HEK293 (cell line): ENCODE measurements around the gene TSC22D1.
"Not testable (repeated sequence)": the region's sequence is repeated elsewhere in the genome, so short reads cannot be mapped to it uniquely, and the experiment has no call there.

Source experiments
- CTCF ChIA-PET: fragments of 350-600 bp; formaldehyde crosslinking; extraction: SDS; loops from one replicate; lab custom pipeline; 2021; ENCODE audit warnings: antibody characterized with exemption; lab: Yijun Ruan, JAX
- POLR2A ChIA-PET: fragments of 300-600 bp; formaldehyde crosslinking; extraction: SDS; loops from one replicate; lab custom pipeline; 2020; ENCODE audit warnings: antibody characterized with exemption, inconsistent platforms; lab: Yijun Ruan, JAX
- H3K27ac ChIP-seq: fragments of 200-500 bp; sonication (Bioruptor generic); 2 replicates; pipeline ENCODE4 v1.5.1; 2014; ENCODE audit warnings: low read depth, low read length, control low read depth, inconsistent platforms; ENCODE audit errors: extremely low read depth
- H3K36me3 ChIP-seq, 2 experiments: fragments of 200-500 bp in 1 of 2; sonication (Bioruptor generic) in 1 of 2; 1 replicate in 1 of 2; 2 replicates in 1 of 2; pipeline ENCODE4 v1.5.1; 2014 to 2017; ENCODE audit warnings: inconsistent platforms in 2 of 2, low read length in 2 of 2; ENCODE audit not compliant: control insufficient read depth in 2 of 2, insufficient read depth in 1 of 2
- H3K4me1 ChIP-seq: fragments of 200-500 bp; sonication (Bioruptor generic); 2 replicates; pipeline ENCODE4 v1.5.1; 2014; ENCODE audit warnings: mild to moderate bottlenecking, low read length, inconsistent platforms; ENCODE audit not compliant: control insufficient read depth, insufficient read depth
- H3K4me3 ChIP-seq: 2 replicates; pipeline ENCODE4 v1.5.1; 2011; ENCODE audit warnings: low read depth, mild to moderate bottlenecking, control low read depth, low read length, moderate library complexity
- H3K9me3 ChIP-seq: fragments of 200-500 bp; sonication (Bioruptor generic); 2 replicates; pipeline ENCODE4 v1.5.1; 2014; ENCODE audit warnings: low read depth, low read length, inconsistent platforms; ENCODE audit not compliant: control insufficient read depth, insufficient read depth
- HOXD13 ChIP-seq: sonication (generic); formaldehyde crosslinking; IDR thresholded peaks from 2 replicates; pipeline ENCODE4 v1.8.0; 2022; ENCODE audit warnings: missing genetic modification reagents, borderline replicate concordance
- KLF7 ChIP-seq: fragments of 450-650 bp; formaldehyde crosslinking; IDR thresholded peaks from 2 replicates; pipeline ENCODE4 v1.5.1; 2016; ENCODE audit warnings: missing biosample characterization, missing genetic modification characterization, borderline replicate concordance
- KLF8 ChIP-seq: fragments of 450-650 bp; formaldehyde crosslinking; IDR thresholded peaks from 2 replicates; pipeline ENCODE4 v1.5.1; 2016; ENCODE audit warnings: missing biosample characterization, missing genetic modification characterization
- MYNN ChIP-seq: fragments of 450-650 bp; formaldehyde crosslinking; IDR thresholded peaks from 2 replicates; pipeline ENCODE4 v1.5.1; 2016; ENCODE audit warnings: missing biosample characterization, missing genetic modification characterization, borderline replicate concordance
- MZF1 ChIP-seq: fragments of 450-650 bp; formaldehyde crosslinking; IDR thresholded peaks from 2 replicates; pipeline ENCODE4 v1.5.1; 2017; ENCODE audit warnings: missing biosample characterization, missing genetic modification characterization, borderline replicate concordance
- SP3 ChIP-seq: fragments of 450-650 bp; formaldehyde crosslinking; IDR thresholded peaks from 2 replicates; pipeline ENCODE4 v1.5.1; 2016; ENCODE audit warnings: missing biosample characterization, missing genetic modification characterization
- SP7 ChIP-seq: fragments of 450-650 bp; formaldehyde crosslinking; IDR thresholded peaks from 2 replicates; pipeline ENCODE4 v1.5.1; 2016; ENCODE audit warnings: missing biosample characterization, missing genetic modification characterization
- ZBTB17 ChIP-seq: fragments of 450-650 bp; formaldehyde crosslinking; IDR thresholded peaks from 2 replicates; pipeline ENCODE4 v1.5.1; 2016; ENCODE audit warnings: missing biosample characterization, missing genetic modification characterization
- ZBTB21 ChIP-seq: fragments of 450-650 bp; formaldehyde crosslinking; IDR thresholded peaks from 2 replicates; pipeline ENCODE4 v1.5.1; 2017; ENCODE audit warnings: missing biosample characterization, missing genetic modification characterization
- ZNF16 ChIP-seq: fragments of 450-650 bp; formaldehyde crosslinking; IDR thresholded peaks from 2 replicates; pipeline ENCODE4 v1.5.1; 2016; ENCODE audit warnings: low read depth, missing biosample characterization, missing genetic modification characterization
- ZNF174 ChIP-seq: fragments of 450-650 bp; formaldehyde crosslinking; IDR thresholded peaks from 2 replicates; pipeline ENCODE4 v1.5.0; 2017; ENCODE audit warnings: missing biosample characterization, mild to moderate bottlenecking, missing genetic modification characterization
- ZNF19 ChIP-seq: fragments of 450-650 bp; formaldehyde crosslinking; IDR thresholded peaks from 2 replicates; pipeline ENCODE4; 2016; ENCODE audit warnings: missing biosample characterization, missing genetic modification characterization, low read depth
- ZNF211 ChIP-seq: fragments of 450-650 bp; formaldehyde crosslinking; IDR thresholded peaks from 2 replicates; pipeline ENCODE4 v1.5.1; 2016; ENCODE audit warnings: low read depth, missing biosample characterization, missing genetic modification characterization
- ZNF23 ChIP-seq: fragments of 450-650 bp; formaldehyde crosslinking; IDR thresholded peaks from 2 replicates; pipeline ENCODE4 v1.5.1; 2016; ENCODE audit warnings: missing biosample characterization, missing genetic modification characterization, borderline replicate concordance
- ZNF311 ChIP-seq: fragments of 450-650 bp; formaldehyde crosslinking; IDR thresholded peaks from 2 replicates; pipeline ENCODE4 v1.5.1; 2017; ENCODE audit warnings: missing biosample characterization, missing genetic modification characterization, borderline replicate concordance
- ZNF341 ChIP-seq: fragments of 450-650 bp; formaldehyde crosslinking; IDR thresholded peaks from 2 replicates; pipeline ENCODE4; 2016; ENCODE audit warnings: low read depth, missing biosample characterization, missing genetic modification characterization
- ZNF362 ChIP-seq: fragments of 450-650 bp; formaldehyde crosslinking; IDR thresholded peaks from 2 replicates; pipeline ENCODE4 v1.5.1; 2016; ENCODE audit warnings: missing biosample characterization, missing genetic modification characterization
- ZNF571 ChIP-seq: fragments of 450-650 bp; formaldehyde crosslinking; IDR thresholded peaks from 2 replicates; pipeline ENCODE4 v1.5.0; 2017; ENCODE audit warnings: missing biosample characterization, missing genetic modification characterization
- ZNF624 ChIP-seq: fragments of 450-650 bp; formaldehyde crosslinking; IDR thresholded peaks from 2 replicates; pipeline ENCODE4 v1.5.1; 2017; ENCODE audit warnings: missing biosample characterization, missing genetic modification characterization
- ZNF629 ChIP-seq: fragments of 450-650 bp; formaldehyde crosslinking; IDR thresholded peaks from 2 replicates; pipeline ENCODE4 v1.5.1; 2017; ENCODE audit warnings: missing biosample characterization, missing genetic modification characterization
- ZNF768 ChIP-seq: fragments of 450-650 bp; formaldehyde crosslinking; IDR thresholded peaks from 2 replicates; pipeline ENCODE4 v1.5.1; 2018; ENCODE audit warnings: missing biosample characterization, mild to moderate bottlenecking, missing genetic modification characterization
- ZNF791 ChIP-seq: fragments of 450-650 bp; formaldehyde crosslinking; IDR thresholded peaks from 2 replicates; pipeline ENCODE4 v1.5.1; 2016; ENCODE audit warnings: missing biosample characterization, missing genetic modification characterization
- ZNF830 ChIP-seq: fragments of 450-650 bp; IDR thresholded peaks from 2 replicates; pipeline ENCODE4 v1.5.0; 2018; ENCODE audit warnings: missing biosample characterization, missing genetic modification characterization, low read depth, mild to moderate bottlenecking, moderate library complexity
- TF ChIP-seq, protein P1 (sequence below): fragments of 450-650 bp; formaldehyde crosslinking; IDR thresholded peaks from 2 replicates; pipeline ENCODE4 v1.5.1; 2016; ENCODE audit warnings: missing biosample characterization, missing genetic modification characterization
- TF ChIP-seq, protein P2 (sequence below): fragments of 450-650 bp; formaldehyde crosslinking; IDR thresholded peaks from 2 replicates; pipeline ENCODE4 v1.5.1; 2016; ENCODE audit warnings: missing biosample characterization, missing genetic modification characterization
- TF ChIP-seq, protein P3 (sequence below): IDR thresholded peaks from 2 replicates; pipeline ENCODE4 v1.6.1; 2011; ENCODE audit warnings: mild to moderate bottlenecking, low read depth, low read length, borderline replicate concordance

TSC22D1 gene

DNA sequence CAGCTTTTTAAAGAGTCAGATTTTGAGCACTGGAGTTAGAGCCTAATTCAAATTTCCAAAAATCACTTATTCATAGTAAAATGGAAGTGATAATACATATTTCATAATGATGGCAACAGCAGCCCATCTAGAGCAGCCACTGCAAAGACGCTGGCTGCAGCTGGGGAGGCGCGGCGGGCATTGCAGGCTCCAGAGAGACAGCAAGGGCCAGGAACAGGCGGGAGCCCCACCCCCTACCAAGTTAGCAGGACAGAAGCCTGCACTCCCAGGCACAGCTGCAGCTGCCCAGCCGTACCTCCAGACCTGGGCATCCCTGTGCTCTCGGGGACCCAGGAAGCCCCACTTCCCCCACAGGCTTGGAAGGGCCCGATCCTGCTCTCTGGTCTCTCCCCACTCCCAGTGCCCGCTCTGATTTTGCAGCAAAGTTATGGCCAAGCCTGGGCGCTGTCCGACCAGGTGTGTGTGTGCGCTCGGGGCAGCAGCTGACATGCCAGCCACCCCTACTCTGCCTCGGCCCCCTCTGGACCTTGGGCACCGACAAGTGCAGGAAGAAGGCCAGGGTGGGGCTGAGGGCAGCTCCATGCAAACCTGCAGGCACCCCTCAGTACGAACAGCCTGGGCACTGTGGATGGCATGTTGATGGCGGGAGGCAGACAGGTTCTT, 117.7 kb downstream of the TSC22D1 start (continued):
- TF ChIP-seq ZNF16 (no peak), ZNF362 (tag by site-specific recombination) (no peak), KLF7 (tag by site-specific recombination) (no peak), KLF8 (tag by site-specific recombination) (no peak), ZNF311 (tag by site-specific recombination) (no peak), ZBTB21 (tag by site-specific recombination) (no peak)

DNA sequence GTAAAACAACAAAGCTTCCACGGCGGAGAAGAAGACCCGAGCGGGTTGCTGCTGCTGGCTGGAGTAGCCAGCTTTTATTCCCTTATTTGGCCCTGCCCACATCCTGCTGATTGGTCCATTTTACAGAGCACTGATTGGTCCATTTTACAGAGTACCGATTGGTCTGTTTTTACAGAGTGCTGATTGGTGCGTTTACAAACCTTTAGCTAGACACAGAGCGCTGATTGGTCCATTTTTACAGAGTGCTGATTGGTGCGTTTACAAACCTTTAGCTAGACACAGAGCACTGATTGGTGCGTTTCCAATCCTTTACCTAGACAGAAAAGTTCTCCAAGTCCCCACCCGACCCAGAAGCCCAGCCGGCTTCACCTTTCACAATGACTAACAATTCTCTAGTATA, 119.9 kb downstream of the TSC22D1 start:
- H3K27ac ChIP-seq, CTCF ChIA-PET, H3K36me3 ChIP-seq, POLR2A ChIA-PET, H3K4me3 ChIP-seq, H3K9me3 ChIP-seq, H3K4me1 ChIP-seq: not testable (repeated sequence)

DNA sequence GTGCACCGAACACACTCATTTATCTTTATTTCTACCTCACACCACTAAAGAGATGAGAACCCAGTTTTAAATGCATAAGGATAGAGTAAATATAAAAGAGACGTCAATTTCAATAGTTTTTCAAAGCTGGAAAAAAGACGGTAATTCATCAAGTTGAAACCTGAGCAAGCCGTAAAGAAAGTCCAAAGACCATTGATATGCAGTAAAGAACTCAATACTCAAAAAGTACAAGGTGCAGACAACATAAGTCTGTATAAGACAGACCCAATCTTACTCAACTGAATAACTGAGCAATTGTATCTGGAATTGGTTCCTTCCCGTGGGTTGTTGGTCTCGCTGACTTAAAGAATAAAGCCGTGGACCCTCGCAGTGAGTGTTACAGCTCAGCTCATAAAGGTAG, 120.4 kb downstream of the TSC22D1 start:
- ChIA-PET POLR2A (no interaction called here), CTCF (interaction anchor here (0.9 kb wide), 1 partner anchor 14 kb away, joined by 3 read pairs; no protein-coding TSS in a partner anchor)
- no peaks in the 10 kb centered on the region for H3K9me3 ChIP-seq
- H3K27ac ChIP-seq, result no peak overlapping the region
- no peak overlapping the region for H3K4me3 ChIP-seq
- no peaks in the 10 kb centered on the region for H3K36me3 ChIP-seq
- no peaks in the 10 kb centered on the region for H3K4me1 ChIP-seq
- TF ChIP-seq SP7 (tag by site-specific recombination), result no peak
- TF ChIP-seq, protein P1, sequence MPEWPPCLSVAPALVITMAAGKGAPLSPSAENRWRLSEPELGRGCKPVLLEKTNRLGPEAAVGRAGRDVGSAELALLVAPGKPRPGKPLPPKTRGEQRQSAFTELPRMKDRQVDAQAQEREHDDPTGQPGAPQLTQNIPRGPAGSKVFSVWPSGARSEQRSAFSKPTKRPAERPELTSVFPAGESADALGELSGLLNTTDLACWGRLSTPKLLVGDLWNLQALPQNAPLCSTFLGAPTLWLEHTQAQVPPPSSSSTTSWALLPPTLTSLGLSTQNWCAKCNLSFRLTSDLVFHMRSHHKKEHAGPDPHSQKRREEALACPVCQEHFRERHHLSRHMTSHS, result no peak
- no peak for TF ChIP-seq SP3 (tag by site-specific recombination)
- TF ChIP-seq, protein P2, sequence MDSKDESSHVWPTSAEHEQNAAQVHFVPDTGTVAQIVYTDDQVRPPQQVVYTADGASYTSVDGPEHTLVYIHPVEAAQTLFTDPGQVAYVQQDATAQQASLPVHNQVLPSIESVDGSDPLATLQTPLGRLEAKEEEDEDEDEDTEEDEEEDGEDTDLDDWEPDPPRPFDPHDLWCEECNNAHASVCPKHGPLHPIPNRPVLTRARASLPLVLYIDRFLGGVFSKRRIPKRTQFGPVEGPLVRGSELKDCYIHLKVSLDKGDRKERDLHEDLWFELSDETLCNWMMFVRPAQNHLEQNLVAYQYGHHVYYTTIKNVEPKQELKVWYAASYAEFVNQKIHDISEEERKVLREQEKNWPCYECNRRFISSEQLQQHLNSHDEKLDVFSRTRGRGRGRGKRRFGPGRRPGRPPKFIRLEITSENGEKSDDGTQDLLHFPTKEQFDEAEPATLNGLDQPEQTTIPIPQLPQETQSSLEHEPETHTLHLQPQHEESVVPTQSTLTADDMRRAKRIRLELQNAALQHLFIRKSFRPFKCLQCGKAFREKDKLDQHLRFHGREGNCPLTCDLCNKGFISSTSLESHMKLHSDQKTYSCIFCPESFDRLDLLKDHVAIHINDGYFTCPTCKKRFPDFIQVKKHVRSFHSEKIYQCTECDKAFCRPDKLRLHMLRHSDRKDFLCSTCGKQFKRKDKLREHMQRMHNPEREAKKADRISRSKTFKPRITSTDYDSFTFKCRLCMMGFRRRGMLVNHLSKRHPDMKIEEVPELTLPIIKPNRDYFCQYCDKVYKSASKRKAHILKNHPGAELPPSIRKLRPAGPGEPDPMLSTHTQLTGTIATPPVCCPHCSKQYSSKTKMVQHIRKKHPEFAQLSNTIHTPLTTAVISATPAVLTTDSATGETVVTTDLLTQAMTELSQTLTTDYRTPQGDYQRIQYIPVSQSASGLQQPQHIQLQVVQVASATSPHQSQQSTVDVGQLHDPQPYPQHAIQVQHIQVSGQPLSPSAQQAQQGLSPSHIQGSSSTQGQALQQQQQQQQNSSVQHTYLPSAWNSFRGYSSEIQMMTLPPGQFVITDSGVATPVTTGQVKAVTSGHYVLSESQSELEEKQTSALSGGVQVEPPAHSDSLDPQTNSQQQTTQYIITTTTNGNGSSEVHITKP, result no peak
- TF ChIP-seq ZNF791 (tag by site-specific recombination), result no peak
- TF ChIP-seq ZNF174 (tag by site-specific recombination), result no peak
- no peak for TF ChIP-seq ZNF341 (tag by site-specific recombination)
- no peak for TF ChIP-seq ZNF830
- TF ChIP-seq MZF1 (tag by site-specific recombination), result no peak
- no peak for TF ChIP-seq ZNF629 (tag by site-specific recombination)
- TF ChIP-seq MYNN (tag by site-specific recombination), result no peak
- TF ChIP-seq ZBTB17, result no peak
- no peak for TF ChIP-seq ZNF571 (tag by site-specific recombination)
- no peak for TF ChIP-seq ZNF211 (tag by site-specific recombination)
- no peak for TF ChIP-seq ZNF624
- TF ChIP-seq ZNF768 (tag by site-specific recombination), result no peak
- TF ChIP-seq, protein P3, sequence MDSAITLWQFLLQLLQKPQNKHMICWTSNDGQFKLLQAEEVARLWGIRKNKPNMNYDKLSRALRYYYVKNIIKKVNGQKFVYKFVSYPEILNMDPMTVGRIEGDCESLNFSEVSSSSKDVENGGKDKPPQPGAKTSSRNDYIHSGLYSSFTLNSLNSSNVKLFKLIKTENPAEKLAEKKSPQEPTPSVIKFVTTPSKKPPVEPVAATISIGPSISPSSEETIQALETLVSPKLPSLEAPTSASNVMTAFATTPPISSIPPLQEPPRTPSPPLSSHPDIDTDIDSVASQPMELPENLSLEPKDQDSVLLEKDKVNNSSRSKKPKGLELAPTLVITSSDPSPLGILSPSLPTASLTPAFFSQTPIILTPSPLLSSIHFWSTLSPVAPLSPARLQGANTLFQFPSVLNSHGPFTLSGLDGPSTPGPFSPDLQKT, result no peak
- TF ChIP-seq HOXD13, result no peak
- no peak for TF ChIP-seq ZNF23
- TF ChIP-seq ZNF19 (tag by site-specific recombination), result no peak
- TF ChIP-seq, all 188 proteins: peak for 0
